ENCODE results near the gene WDR38.

Gene WDR38, protein sequence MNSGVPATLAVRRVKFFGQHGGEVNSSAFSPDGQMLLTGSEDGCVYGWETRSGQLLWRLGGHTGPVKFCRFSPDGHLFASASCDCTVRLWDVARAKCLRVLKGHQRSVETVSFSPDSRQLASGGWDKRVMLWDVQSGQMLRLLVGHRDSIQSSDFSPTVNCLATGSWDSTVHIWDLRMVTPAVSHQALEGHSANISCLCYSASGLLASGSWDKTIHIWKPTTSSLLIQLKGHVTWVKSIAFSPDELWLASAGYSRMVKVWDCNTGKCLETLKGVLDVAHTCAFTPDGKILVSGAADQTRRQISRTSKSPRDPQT

DNA sequence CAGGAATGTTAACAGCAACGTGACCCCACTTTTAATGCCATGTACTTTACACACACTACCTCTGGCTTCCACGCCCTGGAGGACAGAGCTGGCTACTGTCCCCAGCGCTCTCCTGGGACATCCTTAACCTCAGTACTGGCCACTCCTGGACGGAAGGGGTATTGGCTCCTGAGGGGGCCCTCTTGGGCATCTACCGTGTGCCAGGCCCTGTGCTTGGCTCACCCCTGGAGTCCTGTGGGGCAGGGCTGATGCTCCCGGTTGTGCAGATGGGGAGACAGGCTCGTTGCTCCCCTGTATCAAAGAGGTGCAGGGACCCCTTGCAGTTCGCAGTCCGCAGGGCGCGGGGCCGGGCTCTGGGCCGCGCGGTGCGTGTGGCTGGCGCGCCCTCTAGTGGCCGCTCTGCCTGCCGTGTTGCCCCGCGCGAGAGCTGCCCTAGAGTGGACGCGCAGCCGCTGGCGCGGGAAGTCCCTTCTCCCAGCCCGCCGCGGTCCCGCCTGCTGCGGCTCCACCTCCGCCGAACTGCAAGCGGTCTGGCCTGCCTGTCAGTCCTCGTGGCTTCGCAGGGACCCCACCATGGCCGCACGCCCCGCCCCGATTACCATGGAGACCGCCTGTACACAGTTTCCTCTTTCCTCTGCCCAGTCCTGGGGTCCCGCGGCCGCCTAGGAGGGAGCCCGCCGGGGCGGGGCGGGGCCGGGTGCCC, at the start of gene WDR38:
WDR38 (plus strand) TSS at position 632 of the 703 bp plus-strand sequence. CDS start 72 bp downstream, outside the sequence.
- DNase-seq (ENCODE audit: low spot score), result peak; percentile 98

DNA sequence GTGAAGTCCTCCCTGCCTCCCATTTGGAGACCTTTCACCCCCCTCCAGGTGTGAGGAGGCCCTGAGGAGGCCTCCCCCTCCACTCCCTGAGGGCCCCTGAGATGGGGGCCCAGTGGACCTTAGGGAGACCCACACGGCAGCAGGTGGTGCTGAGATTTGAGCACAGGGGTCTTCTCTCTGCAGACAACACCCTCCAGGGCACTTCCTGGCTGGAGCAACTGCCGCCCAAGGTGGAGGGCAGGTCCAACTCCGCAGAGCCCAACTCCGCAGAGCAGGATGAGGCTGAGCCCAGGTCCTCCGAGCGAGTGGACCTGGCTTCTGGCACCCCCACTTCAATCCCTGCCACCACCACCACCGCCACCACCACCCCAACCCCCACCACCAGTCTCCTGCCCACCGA, 49.3 kb upstream of the WDR38 start:
- DNase-seq (ENCODE audit: low spot score), result no peak

DNA sequence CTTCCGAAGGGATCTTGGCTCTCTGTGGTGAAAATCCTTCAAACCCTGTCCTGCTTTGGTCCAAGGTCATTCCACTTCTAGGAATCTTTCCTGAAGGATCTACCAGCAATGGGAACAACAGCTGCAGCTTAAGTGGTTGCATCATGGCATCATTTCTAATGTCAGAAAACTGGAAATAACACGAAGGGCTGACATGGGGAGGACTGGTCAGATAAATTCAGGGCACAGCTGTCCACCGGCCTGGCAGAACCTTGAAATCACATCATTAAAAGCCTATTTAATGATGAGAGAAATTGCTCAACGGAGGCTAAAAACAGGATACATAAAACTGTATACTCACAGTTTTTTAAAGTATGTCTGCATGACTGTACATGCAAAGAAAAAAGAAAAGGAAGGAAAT, 48.1 kb upstream of the WDR38 start:
- DNase-seq (ENCODE audit: low spot score), result no peak

DNA sequence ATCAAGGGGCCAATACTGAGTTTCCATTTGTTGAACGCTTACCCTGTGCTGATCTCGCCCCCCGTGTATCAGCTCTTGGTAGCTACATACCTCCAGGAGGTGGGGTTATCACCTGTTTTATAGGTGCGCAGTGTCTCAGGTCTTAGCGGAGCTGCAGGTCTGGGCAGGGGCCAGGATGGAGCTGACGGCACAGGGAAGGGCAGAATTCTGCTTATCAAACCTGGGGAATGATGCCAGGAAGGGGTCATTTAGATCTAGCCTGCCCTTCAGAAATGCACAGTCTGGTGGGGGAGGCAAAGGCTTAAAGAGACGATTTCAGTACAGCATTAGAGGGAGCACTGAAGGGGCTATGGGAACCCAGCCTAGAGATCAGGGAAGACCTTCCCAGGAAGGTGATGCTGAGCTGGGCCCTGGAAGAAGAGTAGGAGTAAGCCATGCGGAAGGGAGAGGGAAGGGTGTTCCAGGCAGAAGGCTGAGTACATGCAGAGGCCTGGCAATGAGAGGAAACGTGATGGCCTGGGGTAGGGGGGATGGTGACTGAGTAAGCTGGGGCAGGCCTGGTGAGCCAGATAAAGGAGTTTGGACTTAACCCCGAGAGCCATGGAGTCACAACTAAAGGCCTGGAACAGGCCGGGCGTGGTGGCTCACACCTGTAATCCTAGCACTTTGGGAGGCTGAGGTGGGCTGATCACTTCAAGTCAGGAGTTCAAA, 44.9 kb upstream of the WDR38 start:
- DNase-seq (ENCODE audit: low spot score), result no peak

DNA sequence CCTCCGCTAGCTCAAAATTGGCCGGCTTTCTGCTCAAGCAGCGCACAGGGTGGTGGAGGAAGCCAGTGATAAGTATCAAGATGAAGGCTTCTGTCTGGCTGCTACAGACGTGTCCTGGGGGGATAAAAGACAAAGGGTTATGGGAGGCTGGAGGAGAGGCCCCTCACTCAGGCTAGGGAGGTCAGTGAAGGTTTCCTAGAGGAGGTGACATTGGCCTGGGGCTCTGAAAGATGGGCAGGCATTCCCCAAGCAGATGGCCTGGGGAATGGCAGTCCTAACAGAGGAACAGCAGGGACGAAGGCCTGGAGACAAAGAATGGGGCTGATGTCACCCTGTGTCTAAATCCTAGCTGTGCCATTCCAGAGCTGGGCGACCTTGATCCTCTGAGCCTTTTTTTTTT, 44.0 kb upstream of the WDR38 start:
- no peak for DNase-seq (ENCODE audit: low spot score)

DNA sequence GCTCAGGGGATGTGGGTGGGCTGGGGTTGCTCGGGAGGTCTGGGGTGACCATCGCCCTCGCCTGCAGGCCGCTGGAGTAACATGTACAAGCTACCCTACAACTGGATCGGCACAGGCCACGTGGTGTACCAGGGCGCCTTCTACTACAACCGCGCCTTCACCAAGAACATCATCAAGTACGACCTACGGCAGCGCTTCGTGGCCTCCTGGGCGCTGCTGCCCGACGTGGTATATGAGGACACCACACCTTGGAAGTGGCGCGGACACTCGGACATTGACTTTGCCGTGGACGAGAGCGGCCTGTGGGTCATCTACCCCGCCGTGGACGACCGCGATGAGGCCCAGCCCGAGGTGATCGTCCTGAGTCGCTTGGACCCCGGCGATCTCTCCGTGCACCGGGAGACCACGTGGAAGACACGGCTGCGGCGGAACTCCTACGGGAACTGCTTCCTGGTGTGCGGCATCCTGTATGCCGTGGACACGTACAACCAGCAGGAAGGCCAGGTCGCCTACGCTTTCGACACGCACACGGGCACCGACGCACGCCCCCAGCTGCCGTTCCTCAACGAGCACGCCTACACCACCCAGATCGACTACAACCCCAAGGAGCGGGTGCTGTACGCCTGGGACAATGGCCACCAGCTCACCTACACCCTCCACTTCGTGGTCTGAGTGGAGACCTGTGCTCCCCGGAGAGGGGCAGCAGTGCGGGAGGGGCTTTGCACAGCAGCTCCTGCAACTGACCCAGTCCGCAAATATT, 43.3 kb upstream of the WDR38 start:
- DNase-seq (ENCODE audit: low spot score), result no peak

DNA sequence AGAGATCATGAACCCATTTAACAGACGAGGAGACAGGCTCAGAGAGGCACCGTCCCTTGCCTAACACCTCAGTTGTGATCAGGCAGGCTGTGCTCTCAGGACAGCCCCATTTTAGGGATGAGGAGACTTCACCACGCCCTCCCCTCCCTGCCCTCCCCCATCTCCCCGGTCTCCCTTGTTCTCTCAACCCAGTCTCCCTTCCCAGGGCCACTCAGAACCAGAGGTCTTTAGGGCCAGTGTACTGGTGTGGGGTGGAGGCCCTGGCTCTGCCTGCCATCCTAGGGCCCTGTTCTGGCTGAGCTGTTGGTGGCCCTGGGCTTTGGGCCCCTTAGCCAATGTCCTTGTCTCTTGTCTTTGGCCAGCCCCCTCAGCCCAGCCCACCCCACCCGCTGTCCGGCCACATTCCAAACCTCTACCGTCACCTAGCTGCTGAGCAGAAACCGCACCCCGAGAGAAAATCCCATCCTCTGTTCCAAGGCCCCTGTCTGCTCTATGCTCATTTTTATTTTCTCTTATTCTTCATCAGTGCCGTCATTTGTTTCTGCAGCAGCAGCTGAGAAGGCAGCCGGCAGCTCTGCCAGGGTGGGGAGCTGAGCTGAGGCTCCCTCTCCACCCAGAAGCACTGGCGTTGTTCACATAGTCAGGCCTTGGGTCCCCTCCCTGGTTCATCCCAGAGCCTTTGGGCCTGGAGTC, 42.5 kb upstream of the WDR38 start:
- peak; percentile 66 for DNase-seq (ENCODE audit: low spot score)

DNA sequence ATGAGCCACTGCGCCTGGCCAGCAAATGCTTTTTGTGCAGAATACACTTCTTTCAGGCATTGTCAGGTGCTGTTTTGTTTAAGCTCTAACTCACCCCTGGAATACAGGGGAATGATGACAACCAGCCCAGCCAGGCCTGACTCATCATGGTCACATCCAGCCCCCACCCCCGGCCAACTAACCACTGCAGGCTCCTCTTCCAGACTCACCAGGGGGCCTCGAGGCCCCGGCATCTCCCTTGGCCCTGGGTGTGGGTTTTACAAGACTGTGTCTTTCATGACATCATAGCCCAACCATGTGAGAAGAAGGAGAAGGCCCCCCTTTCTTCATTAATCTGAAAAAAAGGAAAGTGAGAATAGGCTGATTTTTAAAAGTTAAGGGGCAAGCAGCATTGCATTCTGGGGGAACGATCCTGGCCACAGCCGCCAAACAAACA, 40.8 kb upstream of the WDR38 start:
- no peak for DNase-seq (ENCODE audit: low spot score)

DNA sequence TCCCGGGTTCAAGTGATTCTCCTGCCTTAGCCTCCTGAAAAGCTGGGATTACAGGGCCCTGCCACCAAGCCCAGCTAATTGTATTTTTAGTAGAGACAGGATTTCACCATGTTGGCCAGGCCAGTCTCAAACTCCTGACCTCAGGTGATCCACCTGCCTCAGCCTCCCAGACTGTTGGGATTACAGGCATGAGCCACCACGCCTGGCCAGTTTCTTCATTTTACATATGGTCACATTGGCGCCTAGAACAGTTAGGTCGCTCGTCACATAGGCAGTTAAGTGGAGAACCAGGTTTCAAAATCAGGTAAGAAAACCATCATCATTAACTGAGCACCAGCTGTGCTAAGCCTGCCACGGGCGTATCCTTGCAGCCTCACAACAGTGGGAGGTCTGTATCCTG, 40.2 kb upstream of the WDR38 start:
- no peak for DNase-seq (ENCODE audit: low spot score)

DNA sequence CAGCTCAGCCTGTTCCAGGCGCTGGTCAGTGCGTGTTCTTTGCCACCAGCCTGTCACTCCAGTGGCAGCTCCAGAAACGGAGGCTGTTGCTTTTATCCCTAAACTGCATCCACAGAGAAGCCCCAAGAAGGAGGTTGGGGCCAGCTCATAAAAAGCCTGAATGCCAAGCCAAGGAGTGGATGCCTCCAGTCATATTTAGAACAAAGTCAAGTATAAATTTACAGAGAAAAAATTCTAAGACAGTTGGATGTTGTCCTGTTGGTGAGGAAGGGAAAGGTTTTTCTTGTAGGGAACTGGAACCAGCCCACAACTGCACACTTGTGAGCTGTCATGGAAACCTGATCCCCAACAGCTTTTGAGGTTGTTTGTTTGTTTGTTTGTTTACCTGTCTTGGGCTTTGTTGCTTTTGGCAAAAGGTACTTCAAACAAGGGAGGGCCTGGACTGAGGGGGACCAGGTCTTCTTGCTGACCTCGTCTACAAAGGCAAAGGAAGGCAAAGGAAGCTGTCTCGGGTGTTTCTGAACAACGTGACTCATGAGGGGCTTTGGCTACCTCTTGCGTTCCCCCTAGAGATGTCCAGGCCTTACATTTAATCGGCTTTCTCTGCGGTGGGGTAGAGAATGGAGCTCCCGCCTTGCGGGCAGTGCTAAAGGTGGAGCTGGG, 39.6 kb upstream of the WDR38 start:
- DNase-seq (ENCODE audit: low spot score), result no peak

DNA sequence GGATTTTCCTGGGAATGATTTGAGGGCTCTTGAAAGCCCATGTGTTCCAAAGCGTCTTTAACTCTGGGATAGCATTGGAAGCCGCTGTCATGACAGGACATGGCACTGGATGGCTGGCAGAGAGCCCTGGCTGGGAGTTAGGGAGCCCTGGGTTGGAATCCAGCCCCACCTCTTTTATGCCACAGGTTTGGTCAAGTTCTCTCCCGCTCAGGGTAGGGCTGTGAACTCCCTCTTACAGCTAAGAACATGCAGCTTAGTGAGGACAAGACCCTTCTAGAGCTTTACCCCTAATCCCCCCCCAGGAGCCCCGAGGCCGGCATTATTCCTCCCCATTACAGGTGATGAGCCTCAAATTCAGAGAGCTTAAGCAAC, 39.1 kb upstream of the WDR38 start:
- no peak for DNase-seq (ENCODE audit: low spot score)

DNA sequence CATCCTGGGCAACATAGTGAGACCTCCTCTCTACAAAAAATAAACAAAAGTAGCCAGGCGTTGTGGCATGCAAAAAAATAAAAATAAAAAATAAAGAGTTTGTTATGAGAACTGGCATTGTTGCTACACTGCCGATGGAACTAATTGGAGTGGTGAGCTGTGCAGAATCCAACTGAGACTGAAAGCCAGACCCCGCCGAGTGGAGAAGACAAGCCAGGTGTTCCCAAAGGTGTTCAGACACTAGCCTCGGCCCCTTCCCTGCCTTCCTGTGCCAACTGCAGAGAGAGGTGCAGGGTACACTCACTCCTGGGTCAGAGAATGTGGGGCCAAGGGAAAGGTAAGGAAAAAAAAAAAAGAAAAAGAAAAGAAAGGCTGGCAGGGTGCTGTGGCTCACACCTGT, 37.7 kb upstream of the WDR38 start:
- no peak for DNase-seq (ENCODE audit: low spot score)

DNA sequence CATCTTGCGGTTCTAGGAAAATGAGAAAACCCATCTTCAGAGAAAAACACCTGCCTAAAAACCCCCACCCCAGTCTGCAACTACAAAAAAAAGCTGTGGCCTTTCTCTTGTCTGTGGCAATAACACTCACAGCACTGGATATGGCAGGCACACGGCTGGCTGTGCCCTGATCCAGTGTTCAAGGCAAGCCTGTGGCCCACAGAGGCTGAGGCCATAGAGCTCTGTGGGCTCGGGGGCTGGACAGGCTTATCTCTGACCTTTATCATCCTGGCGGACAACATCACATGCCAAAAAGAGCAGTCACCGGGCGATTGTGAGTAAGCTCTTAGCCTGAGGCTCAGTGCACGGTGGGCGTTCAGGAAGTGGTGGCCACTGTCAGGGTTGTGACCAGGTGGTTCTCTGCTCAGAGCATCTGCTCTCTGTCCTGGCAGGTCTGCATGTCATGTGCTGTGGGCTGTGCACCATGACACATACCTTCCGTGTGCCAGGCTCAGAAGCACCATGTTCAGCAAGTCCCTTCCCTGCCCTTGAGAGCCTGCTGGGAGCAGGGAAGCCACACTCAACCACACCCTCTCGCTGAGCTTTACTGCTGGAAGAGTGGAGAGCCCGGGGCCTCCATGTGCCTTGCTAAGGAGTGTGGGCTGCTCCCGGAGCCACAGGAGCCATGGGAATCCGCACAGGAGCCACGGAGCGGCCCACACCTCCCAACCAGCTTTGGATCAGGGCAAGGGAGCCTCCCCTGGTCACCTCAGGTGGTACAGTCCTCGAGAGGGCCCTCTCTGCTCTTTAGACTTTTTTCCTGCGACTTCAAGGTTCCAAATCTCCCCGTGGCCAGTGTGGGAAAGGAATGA, 34.6 kb upstream of the WDR38 start:
- peak; percentile 44 for DNase-seq (ENCODE audit: low spot score)

DNA sequence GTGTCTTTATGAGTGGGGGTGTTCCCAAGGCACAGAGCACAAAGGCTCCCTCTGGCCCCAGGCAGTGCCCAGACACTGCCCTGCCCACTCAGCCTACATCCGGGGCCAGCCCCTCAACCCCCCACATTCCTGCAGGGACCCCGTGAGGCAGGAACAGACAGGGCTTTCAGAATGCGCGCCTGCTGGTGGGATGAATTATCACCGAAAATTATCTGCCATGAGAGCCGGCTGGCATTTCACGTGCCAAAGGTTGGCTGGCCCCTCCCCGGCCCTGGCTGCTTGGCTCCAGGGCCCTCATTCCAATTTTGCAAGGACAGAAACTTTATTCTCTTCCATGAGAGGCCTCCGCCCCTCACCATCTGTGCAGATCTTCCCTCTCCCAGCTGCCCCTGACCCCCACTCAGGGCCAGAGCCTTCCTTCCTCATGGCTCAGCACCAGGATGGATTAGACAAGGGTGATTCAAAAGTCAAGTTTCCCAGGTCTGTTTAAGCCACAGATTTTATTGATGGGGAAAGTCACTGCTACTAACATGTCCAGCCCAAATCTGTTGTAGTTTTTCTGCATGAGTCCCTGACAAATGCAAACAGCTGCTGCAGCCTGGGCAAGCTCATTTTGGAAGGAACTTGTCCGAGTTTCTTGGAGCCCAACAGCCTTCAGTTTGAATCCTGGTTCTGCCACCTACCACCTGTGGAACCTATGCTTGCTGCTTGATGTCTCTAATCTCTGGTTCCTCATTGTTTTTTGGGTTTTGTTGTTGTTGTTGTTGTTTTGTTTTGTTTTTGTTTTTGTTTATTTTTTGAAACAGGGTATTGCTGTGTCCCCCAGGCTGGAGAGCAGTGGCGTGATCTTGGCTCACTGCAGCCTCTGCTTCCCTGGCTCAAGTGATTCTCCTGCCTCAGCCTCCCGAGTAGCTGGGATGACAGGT, 32.3 kb upstream of the WDR38 start:
- no peak for DNase-seq (ENCODE audit: low spot score)

DNA sequence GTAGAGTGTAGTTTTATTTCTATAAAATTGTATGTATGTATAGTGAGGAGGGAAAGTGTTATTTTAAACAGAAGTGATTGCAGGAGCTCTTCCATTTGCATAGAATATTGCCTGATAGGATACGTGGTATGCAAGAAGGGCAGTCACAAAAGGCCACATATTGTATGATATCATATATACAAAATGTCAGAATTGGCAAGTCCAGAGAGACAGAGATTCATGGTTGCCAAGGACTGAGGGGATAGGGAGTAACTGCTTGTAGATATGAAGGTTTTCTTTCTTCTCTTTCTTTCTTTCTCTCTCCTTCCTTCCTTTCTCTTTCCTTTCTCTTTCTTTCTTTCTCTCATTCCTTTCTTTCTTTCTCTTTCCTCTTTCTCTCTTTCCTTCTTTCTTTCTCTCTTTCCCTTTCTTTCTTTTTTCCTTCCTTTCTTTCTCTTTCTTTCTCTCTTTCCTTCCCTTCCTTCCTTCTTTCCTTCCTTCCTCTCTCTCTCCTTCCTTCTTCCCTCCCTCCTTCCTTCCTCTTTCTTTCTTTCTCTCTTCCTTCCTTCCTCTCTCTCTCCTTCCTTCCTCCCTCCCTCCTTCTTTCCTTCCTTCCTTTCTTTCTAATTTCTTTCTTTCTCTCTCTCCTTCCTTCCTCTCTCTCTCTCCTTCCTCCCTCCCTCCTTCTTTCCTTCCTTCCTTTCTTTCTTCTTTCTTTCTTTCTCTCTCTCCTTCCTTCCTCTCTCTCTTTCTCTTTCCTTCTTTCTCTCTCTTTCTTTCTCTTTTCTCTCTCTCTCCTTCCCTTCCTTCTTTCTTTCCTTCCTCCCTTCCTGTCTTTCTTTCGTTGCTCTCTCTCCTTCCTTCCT, 24.5 kb upstream of the WDR38 start:
- DNase-seq (ENCODE audit: low spot score), result no peak

DNA sequence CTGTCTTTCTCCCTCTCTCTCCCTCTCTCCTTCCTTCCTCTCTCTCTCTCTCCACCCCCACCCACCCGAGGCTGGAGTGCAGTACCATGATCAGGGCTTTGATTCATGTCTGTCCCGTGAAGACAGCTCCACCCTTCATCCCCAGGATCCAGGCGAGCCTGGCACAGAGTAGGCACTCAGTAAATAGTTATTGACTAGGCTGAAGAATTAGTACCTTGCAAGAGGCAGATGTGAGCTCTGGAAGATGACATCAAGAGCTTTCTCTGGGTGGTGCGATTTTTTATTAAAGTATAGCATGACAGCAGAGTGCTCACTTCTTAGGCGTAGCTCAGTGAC, 24.0 kb upstream of the WDR38 start:
- DNase-seq (ENCODE audit: low spot score), result no peak

DNA sequence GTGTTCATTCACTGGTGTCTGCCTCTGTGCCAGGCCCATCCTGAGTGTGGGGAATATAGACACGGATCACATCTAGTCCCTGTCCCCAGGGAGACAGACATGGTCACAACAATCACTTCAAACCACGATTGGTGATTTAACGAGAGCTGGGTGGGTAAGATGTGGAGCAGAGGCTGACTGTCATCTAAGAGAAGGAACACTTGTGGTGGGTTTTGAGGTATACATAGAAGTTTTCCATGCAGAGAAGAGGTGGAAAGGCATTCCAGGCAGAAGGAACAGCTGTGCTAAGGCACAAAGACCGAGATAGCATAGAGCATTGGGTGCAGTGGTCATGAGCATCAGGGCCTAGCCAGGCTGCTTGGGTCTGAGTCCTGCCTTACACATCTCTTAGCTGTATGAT, 22.7 kb upstream of the WDR38 start:
- no peak for DNase-seq (ENCODE audit: low spot score)

DNA sequence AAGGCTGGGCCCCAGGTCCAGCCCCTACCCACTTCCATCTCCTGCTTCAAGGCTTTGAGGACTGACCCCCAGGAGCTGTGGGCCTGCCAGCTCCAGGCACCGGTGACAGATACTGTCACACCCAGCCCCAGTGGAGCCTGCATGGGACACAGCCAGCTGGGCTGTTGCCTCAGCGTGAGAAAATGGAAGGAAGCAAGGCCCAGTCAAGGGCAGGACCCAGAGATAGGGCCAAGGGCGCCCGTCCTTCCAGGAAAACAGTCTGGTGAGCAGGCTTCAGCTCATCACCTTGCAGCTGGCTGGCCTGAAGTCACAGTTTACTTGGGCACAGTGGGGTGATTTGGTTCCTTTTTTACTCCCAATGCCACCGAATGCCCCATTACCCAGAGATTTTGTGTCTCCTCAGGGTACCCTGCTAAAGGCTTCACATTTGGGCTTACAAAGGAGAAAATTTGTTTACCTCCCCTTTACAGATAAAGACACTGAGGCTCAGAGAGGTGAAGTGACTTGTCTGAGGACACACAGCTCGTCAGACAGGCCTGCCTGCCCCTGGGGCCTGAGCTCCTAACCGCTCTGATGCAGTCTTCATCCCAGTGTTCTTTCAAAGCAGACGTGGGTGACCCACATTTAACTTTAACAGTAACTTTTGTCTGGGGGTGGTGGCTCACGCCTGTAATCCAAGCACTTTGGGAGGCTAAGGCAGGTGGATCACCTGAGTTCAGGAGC, 21.5 kb upstream of the WDR38 start:
- DNase-seq (ENCODE audit: low spot score), result no peak
